Measurements from ENCODE around the gene WARS2. TPM values are rescaled to one million over a fixed set of nuclear protein-coding genes. Genes with fewer than 3 reads are reported as not detected.

WARS2 gene
- total RNA-seq, 6 experiments from 2014 or later, result 4.3 to 8.7 (median 6.2) TPM

- no peaks in the 10 kb centered on the region for H3K9me3 ChIP-seq
- intact Hi-C loops (cut with DNase I), result no loop called here
- WGBS (ENCODE audit: insufficient coverage, low coverage, low lambda C conversion rate, missing lambda C conversion rate), result 62% methylated on average over 6 of the region's 7 CpGs
- H3K27ac ChIP-seq, result no peak overlapping the region
- TF ChIP-seq POLR2A (IDR thresholded peaks at IDR 0.05) (no peak), CTCF (IDR thresholded peaks at IDR 0.05) (no peak)
- ATAC-seq (peak in 2 of 4 donors; percentile 16 to 21), DNase-seq (no peak)
- H3K36me3 ChIP-seq, result no peaks in the 10 kb centered on the region
- H3K27me3 ChIP-seq, result no peaks in the 10 kb centered on the region
- H3K4me3 ChIP-seq, result no peak overlapping the region
- no peaks in the 10 kb centered on the region for H3K4me1 ChIP-seq
Observed at GRCh38 chr1:119116725-119117124, 23.7 kb downstream of the WARS2 start.

- WGBS (ENCODE audit: insufficient coverage, low coverage, low lambda C conversion rate, missing lambda C conversion rate), result 82% methylated on average over 3 of the region's 3 CpGs
- no peak overlapping the region for H3K27ac ChIP-seq
- TF ChIP-seq POLR2A (IDR thresholded peaks at IDR 0.05) (no peak), CTCF (IDR thresholded peaks at IDR 0.05) (no peak)
Observed at GRCh38 chr1:119115736-119116135, 24.7 kb downstream of the WARS2 start.

GRCh38 chr1:119115311-119115710, 25.1 kb downstream of the WARS2 start:
- no peaks in the 10 kb centered on the region for H3K4me1 ChIP-seq
- no peaks in the 10 kb centered on the region for H3K27me3 ChIP-seq
- no peak for TF ChIP-seq CTCF (IDR thresholded peaks at IDR 0.05)
- no peak for TF ChIP-seq POLR2A (IDR thresholded peaks at IDR 0.05)
- intact Hi-C loops (cut with DNase I), result no loop called here
- ATAC-seq (no peak), DNase-seq (no peak)
- no peak overlapping the region for H3K27ac ChIP-seq
- no peaks in the 10 kb centered on the region for H3K9me3 ChIP-seq
- H3K4me3 ChIP-seq, result no peak overlapping the region
- H3K36me3 ChIP-seq, result no peaks in the 10 kb centered on the region

More at GRCh38 chr1:119115736-119116135, 24.7 kb downstream of the WARS2 start:
- ATAC-seq (no peak), DNase-seq (no peak)
- Histone ChIP-seq H3K9me3 (no peaks in the 10 kb centered on the region), H3K27me3 (no peaks in the 10 kb centered on the region), H3K36me3 (no peaks in the 10 kb centered on the region), H3K4me3 (no peak overlapping the region), H3K4me1 (no peaks in the 10 kb centered on the region)
- intact Hi-C loops (cut with DNase I), result no loop called here

GRCh38 chr1:119114786-119115185, 25.7 kb downstream of the WARS2 start:
- H3K36me3 ChIP-seq, result no peaks in the 10 kb centered on the region
- TF ChIP-seq POLR2A (IDR thresholded peaks at IDR 0.05) (no peak), CTCF (IDR thresholded peaks at IDR 0.05) (no peak)
- ATAC-seq (no peak), DNase-seq (no peak)
- H3K4me1 ChIP-seq, result no peaks in the 10 kb centered on the region
- WGBS (ENCODE audit: insufficient coverage, low coverage, low lambda C conversion rate, missing lambda C conversion rate), result 86% methylated on average over 1 of the region's 1 CpG
- intact Hi-C loops (cut with DNase I), result no loop called here
- no peak overlapping the region for H3K27ac ChIP-seq
- H3K4me3 ChIP-seq, result no peak overlapping the region
- no peaks in the 10 kb centered on the region for H3K9me3 ChIP-seq
- no peaks in the 10 kb centered on the region for H3K27me3 ChIP-seq

- no peak overlapping the region for H3K27ac ChIP-seq
- H3K4me1 ChIP-seq, result no peaks in the 10 kb centered on the region
- no peak overlapping the region for H3K4me3 ChIP-seq
- WGBS (ENCODE audit: insufficient coverage, low coverage, low lambda C conversion rate, missing lambda C conversion rate), result 100% methylated on average over 1 of the region's 1 CpG
- TF ChIP-seq POLR2A (IDR thresholded peaks at IDR 0.05), result no peak
- no peak for TF ChIP-seq CTCF (IDR thresholded peaks at IDR 0.05)
- intact Hi-C loops (cut with DNase I), result no loop called here
- H3K27me3 ChIP-seq, result no peaks in the 10 kb centered on the region
- no peak for DNase-seq
- ATAC-seq, result no peak
- H3K9me3 ChIP-seq, result no peaks in the 10 kb centered on the region
- no peaks in the 10 kb centered on the region for H3K36me3 ChIP-seq
Observed at GRCh38 chr1:119112791-119113190, 27.7 kb downstream of the WARS2 start.

Data from right lobe of liver (tissue), 6 donors.